Measurements from ENCODE around the gene PRRX1.

- TF ChIP-seq CTCF (conservative IDR thresholded peaks at IDR 0.05) (no peak), ZFX (IDR thresholded peaks at IDR 0.05) (no peak)
Measured at GRCh38 chr1:170659399-170660035, 4.4 kb upstream of the PRRX1 start.
